ENCODE measurements around the gene RNF130.
A peak's percentile ranks its signal among the peaks of the same experiment; 100 is the strongest.
"Not testable (repeated sequence)": the region's sequence is repeated elsewhere in the genome, so short reads cannot be mapped to it uniquely, and the experiment has no call there.

Gene RNF130

DNA sequence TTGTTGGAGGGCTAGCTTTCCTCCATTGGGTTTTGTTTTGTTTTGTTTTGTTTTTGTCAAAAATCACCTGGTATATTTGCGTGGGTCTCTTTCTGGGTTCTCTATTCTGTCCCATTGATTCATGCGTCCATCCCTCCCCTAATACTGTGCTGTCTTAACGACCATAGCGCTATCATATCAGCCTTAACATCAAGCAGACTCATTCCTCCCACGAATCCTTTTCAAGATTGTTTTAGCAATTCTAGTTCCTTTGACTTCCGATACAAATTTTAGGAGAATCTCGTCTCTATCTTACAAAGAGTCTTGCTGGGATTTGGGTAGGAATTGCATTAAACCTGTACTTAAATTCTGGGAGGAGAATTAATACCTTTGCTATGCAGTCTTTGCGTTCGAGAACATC is 31.1 kb upstream of the RNF130 start:
- no peak for DNase-seq (ENCODE audit: low read depth in 2 of 2)

DNA sequence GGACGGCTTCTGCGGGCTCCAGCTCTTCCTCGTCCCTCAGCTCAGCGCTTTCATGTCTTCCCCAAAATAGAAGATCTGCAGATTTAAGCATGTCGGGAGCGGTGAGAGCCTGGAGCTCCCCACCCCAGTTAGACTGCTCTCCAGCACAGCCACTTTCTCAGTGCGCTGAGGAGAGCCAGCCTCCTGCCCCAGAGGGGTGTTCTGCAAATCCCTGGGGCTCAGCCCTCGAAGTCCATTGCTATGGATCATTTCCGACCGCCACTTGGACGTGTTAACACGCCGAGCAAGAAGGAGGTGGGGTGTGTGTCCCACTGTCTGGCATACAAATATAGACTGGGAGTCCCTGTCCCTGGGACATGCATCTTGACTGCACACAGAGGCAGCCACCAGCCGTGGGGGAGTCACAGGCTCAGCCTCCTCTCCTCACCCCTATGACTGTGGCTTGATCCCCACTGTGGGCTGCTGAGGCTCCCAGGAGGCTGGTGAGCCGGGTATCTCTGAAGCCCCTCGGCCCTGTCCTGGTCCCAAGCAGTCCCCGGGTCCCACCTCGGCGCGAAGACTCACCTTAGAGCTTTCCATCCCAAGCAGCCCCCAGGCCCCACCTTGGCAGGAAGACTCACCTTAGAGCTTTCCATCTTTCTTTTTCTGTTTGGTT is 30.0 kb upstream of the RNF130 start:
- no peak for DNase-seq (ENCODE audit: low read depth in 2 of 2)

GRCh38 chr5:180100621-180101450 is 29.3 kb upstream of the RNF130 start:
- DNase-seq (ENCODE audit: low read depth in 2 of 2): no peak

GRCh38 chr5:180099733-180100611 is 28.4 kb upstream of the RNF130 start:
- DNase-seq (ENCODE audit: low read depth in 2 of 2): no peak

GRCh38 chr5:180098991-180099732 is 27.6 kb upstream of the RNF130 start:
- DNase-seq (ENCODE audit: low read depth in 2 of 2): no peak

- no peak for DNase-seq (ENCODE audit: low read depth in 2 of 2)
Measured at GRCh38 chr5:180098526-180098925, 27.0 kb upstream of the RNF130 start.

GRCh38 chr5:180097926-180098325 is 26.4 kb upstream of the RNF130 start:
- no peak for DNase-seq (ENCODE audit: low read depth in 2 of 2)

GRCh38 chr5:180097163-180097894 is 25.8 kb upstream of the RNF130 start:
- DNase-seq (ENCODE audit: low read depth in 2 of 2): no peak

DNA sequence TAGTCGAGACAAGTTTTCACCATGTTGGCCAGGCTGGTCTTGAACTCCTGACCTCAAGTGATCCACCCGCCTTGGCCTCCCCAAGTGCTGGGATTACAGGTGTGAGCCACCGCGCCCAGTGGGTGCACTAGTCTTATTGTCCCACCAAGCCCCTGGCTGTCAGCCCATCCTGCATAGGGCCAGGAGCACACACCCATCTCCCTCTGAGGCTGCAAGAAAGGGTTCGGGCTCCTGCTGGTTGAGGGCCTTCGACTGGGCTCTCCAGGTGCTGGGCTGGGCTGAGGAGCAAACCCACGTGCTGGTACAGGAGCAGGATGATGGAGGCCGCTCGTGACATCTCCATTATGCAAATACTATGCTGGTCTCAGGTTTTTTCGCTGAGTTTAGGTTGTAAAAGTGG is 25.1 kb upstream of the RNF130 start:
- DNase-seq (ENCODE audit: low read depth in 2 of 2): no peak

DNA sequence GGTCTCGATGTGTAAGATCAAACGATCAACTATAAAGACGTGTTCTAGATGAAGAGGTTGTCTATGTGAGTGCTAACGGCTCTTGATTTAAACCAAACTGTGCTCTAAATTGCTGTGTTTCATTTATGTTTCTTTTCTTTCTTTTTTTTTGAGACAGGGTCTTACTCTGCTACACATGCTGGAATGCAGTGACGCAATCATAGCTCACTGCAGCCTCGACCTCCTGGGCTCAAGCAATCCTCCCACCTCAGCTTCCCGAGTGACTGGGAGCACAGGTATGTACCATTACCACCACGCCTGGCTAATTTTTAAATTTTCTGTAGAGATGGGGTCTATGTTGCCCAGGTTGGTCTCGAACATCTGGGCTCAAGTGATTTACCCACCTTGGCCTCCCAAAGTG is 24.0 kb upstream of the RNF130 start:
- no peak for DNase-seq (ENCODE audit: low read depth in 2 of 2)

DNA sequence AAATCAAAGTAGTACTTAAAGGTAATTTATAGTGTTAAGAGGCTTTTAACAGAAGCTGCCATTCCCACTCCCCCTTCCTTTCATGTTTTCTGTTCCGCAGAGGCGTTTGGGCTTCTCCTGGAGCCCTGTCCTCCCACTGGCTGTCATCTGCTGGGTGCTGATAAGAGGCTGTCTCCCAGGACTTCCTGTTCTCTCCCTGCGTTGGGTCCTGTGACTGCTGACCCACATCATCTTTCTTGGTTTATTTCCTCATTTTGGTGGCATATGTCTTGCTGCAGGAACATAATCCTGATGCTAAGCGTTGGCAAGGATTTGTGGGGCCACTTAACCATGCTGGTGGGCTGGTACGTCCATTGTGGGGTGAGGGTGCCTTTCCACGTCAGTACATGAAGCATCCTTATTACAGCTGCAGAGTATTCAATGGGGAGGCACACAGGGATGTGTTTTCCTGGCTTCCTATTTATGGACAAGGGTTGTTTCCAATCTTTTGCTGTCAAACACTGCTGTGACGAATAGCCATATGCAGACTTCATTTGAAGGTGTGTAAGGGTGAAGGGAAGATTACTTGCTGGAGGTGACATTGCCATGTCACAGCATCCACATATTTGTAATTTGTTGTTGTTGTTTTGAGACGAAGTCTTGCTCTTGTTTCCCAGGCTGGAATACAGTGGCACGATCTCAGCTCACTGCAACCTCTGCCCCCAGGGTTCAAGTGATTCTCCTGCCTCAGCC is 22.3 kb upstream of the RNF130 start:
- DNase-seq (ENCODE audit: low read depth in 2 of 2): no peak

DNA sequence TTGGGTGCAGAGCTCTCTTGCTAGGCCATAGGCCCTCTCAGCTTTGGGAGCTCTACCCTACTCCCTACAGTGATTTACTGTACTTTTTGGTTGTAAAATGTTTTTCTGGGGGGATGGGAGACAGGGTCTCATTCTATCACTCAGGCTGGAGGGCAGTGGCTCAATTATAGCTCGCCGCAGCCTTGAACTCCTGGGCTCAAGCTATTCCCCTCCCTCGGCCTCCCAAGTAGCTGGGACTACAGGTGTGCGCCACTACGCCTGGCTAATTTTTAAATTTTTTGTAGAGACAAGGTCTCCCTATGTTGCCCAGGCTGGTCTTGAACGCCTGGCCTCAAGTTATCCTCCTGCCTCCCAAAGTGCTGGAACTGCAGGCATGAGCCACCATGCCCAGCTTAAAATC is 21.7 kb upstream of the RNF130 start:
- no peak for DNase-seq (ENCODE audit: low read depth in 2 of 2)

GRCh38 chr5:180090769-180091546 is 19.4 kb upstream of the RNF130 start:
- no peak for DNase-seq (ENCODE audit: low read depth in 2 of 2)

DNA sequence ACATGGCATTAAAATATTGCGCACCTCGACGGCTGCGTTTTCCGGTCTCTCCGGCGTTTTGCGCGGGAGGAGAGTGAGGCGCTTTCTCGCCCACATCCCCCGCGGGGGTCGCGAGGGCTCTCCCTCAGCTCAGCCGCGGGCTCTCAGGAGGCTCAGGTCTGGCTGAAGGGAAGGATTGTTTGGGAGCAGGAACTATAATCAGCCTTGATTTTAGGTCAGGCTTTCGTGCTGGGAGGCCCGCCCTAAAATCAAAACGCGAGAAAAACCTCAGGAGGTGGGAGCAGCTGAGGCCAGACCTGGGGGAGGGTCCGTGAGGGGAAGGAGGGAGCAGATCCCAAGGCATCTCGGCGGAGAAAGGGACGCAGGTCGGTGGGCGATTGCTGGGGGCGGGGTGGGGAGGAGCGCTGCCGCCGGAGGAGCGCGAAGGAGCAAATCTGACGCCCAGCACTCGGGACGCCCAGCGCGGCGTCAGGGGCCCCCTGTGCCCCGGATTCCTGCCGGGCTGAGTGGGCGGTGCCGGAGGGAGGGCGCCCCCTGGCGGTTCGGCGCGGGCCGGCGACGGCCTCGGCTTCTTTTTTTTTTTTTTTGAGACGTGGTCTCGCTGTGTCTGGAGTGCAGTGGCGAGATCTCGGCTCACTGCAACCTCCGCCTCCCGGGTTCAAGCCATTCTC is 18.7 kb upstream of the RNF130 start:
- peak; percentile 58 to 66 for DNase-seq (ENCODE audit: low read depth in 2 of 2)

DNA sequence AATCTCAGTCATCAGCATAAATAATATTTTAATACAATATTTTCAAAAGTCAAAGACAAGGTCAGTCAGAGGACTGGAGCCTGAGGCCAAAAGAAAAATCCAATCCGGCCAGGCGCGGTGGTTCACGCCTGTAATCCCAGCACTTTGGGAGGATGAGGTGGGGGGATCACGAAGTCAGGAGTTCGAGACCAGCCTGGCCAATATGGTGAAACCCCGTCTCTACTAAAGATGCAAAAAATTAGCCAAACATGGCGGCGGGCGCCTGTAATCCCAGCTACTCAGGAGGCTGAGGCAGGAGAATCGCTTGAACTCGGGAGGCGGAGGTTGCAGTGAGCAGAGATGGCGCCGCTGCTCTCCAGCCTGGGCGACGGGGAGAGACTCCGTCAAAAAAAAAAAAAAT is 18.1 kb upstream of the RNF130 start:
- not testable (repeated sequence) for DNase-seq (ENCODE audit: low read depth in 2 of 2)

DNA sequence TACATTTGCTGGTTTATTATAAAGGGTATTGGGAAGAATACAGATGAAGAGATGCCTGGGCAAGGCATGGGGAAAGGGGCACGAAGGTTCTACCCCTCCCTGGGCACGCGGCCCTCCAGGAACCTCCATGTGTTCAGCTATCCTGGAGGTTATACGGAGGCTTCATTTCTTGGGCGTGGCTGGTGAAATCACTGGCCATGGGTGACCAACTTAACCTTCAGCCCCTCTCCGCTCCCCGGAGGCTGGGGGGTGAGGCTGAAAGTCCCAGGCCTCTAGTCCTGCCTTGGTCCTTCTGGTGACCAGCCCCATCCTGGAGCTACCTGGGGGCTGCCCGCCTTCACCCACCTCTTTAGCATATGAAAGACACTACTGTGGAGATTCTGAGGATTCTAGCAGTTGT is 17.0 kb upstream of the RNF130 start:
- no peak for DNase-seq (ENCODE audit: low read depth in 2 of 2)

- DNase-seq (ENCODE audit: low read depth in 2 of 2): no peak
Measured at GRCh38 chr5:180086816-180087399, 15.3 kb upstream of the RNF130 start.

DNA sequence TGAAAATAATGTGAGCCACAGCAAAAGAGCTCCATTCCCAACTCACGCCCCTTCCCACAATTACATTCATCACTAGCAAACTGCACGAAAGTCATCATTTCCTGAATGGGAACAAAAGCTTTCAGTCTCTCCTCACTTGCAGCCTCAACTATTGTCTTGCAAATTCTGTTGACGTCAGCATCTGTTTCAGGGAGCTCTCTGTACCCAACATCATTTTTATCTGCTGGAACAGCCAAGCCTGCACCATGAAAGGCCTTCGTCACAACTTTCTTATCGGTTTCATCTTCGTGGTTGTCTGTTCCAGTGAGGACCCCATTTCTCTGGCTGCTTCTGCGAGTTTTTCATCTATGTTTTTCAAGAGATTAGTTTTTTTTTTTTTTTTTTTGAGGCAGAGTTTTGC is 14.3 kb upstream of the RNF130 start:
- DNase-seq (ENCODE audit: low read depth in 2 of 2): no peak

Measured in stimulated activated CD8-positive, alpha-beta memory T cell treated with anti-CD3 and anti-CD28 coated beads, Interleukin-7, amount 100 ng/mL, for 1 hour (primary cell).